ENCODE results near the gene USP34. TPM values are rescaled to one million over a fixed set of nuclear protein-coding genes. Genes with fewer than 3 reads are reported as not detected.

USP34 gene
- total and polyA plus RNA-seq, 2 of the 8 experiments (the other 6 are each of a cell fraction or from before 2014, with no cell fraction given): 56.7 to 91.7 TPM

- POLR2A ChIA-PET (ENCODE audit: partially characterized antibody): interaction anchor here (2.6 kb wide), 1 partner anchor 10 kb away, joined by 11 read pairs; no protein-coding TSS in a partner anchor
Measured at GRCh38 chr2:61167579-61167978, 303.3 kb downstream of the USP34 start.

More at GRCh38 chr2:61167579-61167978, 303.3 kb downstream of the USP34 start:
- CTCF ChIA-PET (ENCODE audit: partially characterized antibody): interaction anchor here (0.6 to 1.6 kb wide), 4 partner anchors 11 to 135 kb away, joined by 3 to 5 read pairs (median 4); no protein-coding TSS in a partner anchor
- no peak overlapping the region for H2BK20ac ChIP-seq (ENCODE audit: low read length)
- no peak overlapping the region for H2BK15ac ChIP-seq (ENCODE audit: low read length)
- no peak overlapping the region for H2AFZ ChIP-seq (ENCODE audit: low read length)
- no peak overlapping the region for H3K14ac ChIP-seq (ENCODE audit: insufficient read length)
- no peak overlapping the region for H2BK5ac ChIP-seq (ENCODE audit: low read depth, low read length)
- H3K4me3 ChIP-seq (ENCODE audit: extremely low read depth in 1 of 4, insufficient read depth in 2 of 4, low read depth in 3 of 4, low read length in 4 of 4): no peak overlapping the region
- H4K20me1 ChIP-seq (replicated peaks in 1 of 2; ENCODE audit: control insufficient read depth in 1 of 2, insufficient read depth in 2 of 2, low read length in 2 of 2): no peaks in the 10 kb centered on the region
- H3K4me1 ChIP-seq (replicated peaks in 1 of 4; ENCODE audit: control insufficient read depth in 3 of 4, insufficient read depth in 4 of 4, low read length in 3 of 4): no peaks in the 10 kb centered on the region
- H4K91ac ChIP-seq (replicated peaks; ENCODE audit: insufficient read length, low read length): no peak overlapping the region
- H3K27ac ChIP-seq (ENCODE audit: low read depth, low read length): no peak overlapping the region
- H3K36me3 ChIP-seq (ENCODE audit: control insufficient read depth in 2 of 4, insufficient read depth in 4 of 4, low read length in 3 of 4): peaks cover 0 to 12% (median 0%) of the 10 kb centered on the region in 4 experiments; a peak in 1 of 8 replicates
- H3K9me3 ChIP-seq (ENCODE audit: insufficient read depth in 2 of 2, low read depth in 1 of 2, low read length in 1 of 2): no peaks in the 10 kb centered on the region
- 92% methylated on average over 10 of the region's 10 CpGs; no CpG with 5 or more reads in 1 of the 2 experiments for WGBS, 2 experiments (ENCODE audit: extremely low coverage in 1 of 2, insufficient coverage in 1 of 2, insufficient read length in 1 of 2, insufficient replicate concordance in 2 of 2, low coverage in 1 of 2, low lambda C conversion rate in 2 of 2, missing lambda C conversion rate in 1 of 2)
- FAIRE-seq (no peak), DNase-seq (ENCODE audit: low read depth in 1 of 2, low spot score in 2 of 2) (no peak)
- H3K18ac ChIP-seq (ENCODE audit: extremely low read depth, low read length): no peak overlapping the region
- TF ChIP-seq JUND (IDR thresholded peaks at IDR 0.05; ENCODE audit: low read length) (no peak), GABPA (IDR thresholded peaks at IDR 0.05; ENCODE audit: borderline replicate concordance, insufficient read depth, low read length) (no peak), CTCF (IDR thresholded peaks at IDR 0.05; ENCODE audit: control extremely low read depth in 1 of 3, insufficient read depth in 1 of 3, low read depth in 1 of 3, low read length in 3 of 3) (no peak), TBP (IDR thresholded peaks at IDR 0.05; ENCODE audit: low read depth, low read length) (no peak), CTBP2 (IDR thresholded peaks at IDR 0.05; ENCODE audit: borderline replicate concordance, insufficient read depth, insufficient read length, low read length) (no peak), KDM4A (IDR thresholded peaks at IDR 0.05; ENCODE audit: low read depth, low read length, severe bottlenecking) (no peak), CHD1 (IDR thresholded peaks at IDR 0.05; ENCODE audit: low read depth, low read length) (no peak), RXRA (IDR thresholded peaks at IDR 0.05; ENCODE audit: insufficient read depth, low read depth, low read length) (no peak), NRF1 (IDR thresholded peaks at IDR 0.05; ENCODE audit: low read depth, low read length) (no peak), PHF8 (conservative IDR thresholded peaks at IDR 0.05; ENCODE audit: low read depth, low read length) (no peak), SP2 (IDR thresholded peaks at IDR 0.05; ENCODE audit: low read length) (no peak), TAF1 (IDR thresholded peaks at IDR 0.05; ENCODE audit: low read depth, low read length) (no peak)
- no peak overlapping the region for H3K56ac ChIP-seq (replicated peaks; ENCODE audit: insufficient read length, low read depth, low read length)
- H3K79me2 ChIP-seq (ENCODE audit: control insufficient read depth in 1 of 2, insufficient read depth in 2 of 2, low read length in 2 of 2): no peaks in the 10 kb centered on the region
- no peak overlapping the region for H3K4ac ChIP-seq (replicated peaks; ENCODE audit: insufficient read length, low read depth, low read length)
- no peak overlapping the region for H3K4me2 ChIP-seq (ENCODE audit: insufficient read depth in 1 of 2, low read depth in 2 of 2, low read length in 2 of 2)
- no peak overlapping the region for H4K5ac ChIP-seq (ENCODE audit: insufficient read length, low read depth, low read length)
- H4K8ac ChIP-seq (ENCODE audit: extremely low read depth, insufficient read depth, low read length): no peak overlapping the region
- H2AK5ac ChIP-seq (ENCODE audit: low read depth, low read length): no peak overlapping the region
- H3K23me2 ChIP-seq (ENCODE audit: low read depth, low read length): no peaks in the 10 kb centered on the region
- no peaks in the 10 kb centered on the region for H3K27me3 ChIP-seq (replicated peaks in 1 of 4; ENCODE audit: control insufficient read depth in 3 of 4, extremely low read depth in 1 of 4, insufficient read depth in 3 of 4, low read length in 3 of 4)
- H2BK120ac ChIP-seq (replicated peaks; ENCODE audit: low read depth, low read length): no peak overlapping the region
- H2BK12ac ChIP-seq (ENCODE audit: low read depth, low read length): no peak overlapping the region
- no peaks in the 10 kb centered on the region for H3K79me1 ChIP-seq (ENCODE audit: low read depth, low read length)
- no peak overlapping the region for H3K23ac ChIP-seq (ENCODE audit: insufficient read length)
- no peak overlapping the region for H3K9ac ChIP-seq (replicated peaks in 1 of 4; ENCODE audit: extremely low read depth in 1 of 4, low read depth in 3 of 4, low read length in 3 of 4)

Measured in H1 (cell line).